GM12875 (cell line): ENCODE data around the gene ARHGAP19.
"Not testable (repeated sequence)": the region's sequence is repeated elsewhere in the genome, so short reads cannot be mapped to it uniquely, and the experiment has no call there.

Experiments used
- H3K4me3 ChIP-seq: one replicate; pipeline ENCODE4 v1.5.1; 2011; ENCODE audit warnings: low read depth, low read length, control low read depth
- TF ChIP-seq, protein P1 (sequence below): IDR thresholded peaks from 2 replicates; pipeline ENCODE4 v1.5.1; 2011; ENCODE audit warnings: low read depth, mild to moderate bottlenecking, control low read depth, inconsistent platforms, low read length, moderate library complexity, borderline replicate concordance; ENCODE audit not compliant: insufficient read depth

ARHGAP19 gene

DNA sequence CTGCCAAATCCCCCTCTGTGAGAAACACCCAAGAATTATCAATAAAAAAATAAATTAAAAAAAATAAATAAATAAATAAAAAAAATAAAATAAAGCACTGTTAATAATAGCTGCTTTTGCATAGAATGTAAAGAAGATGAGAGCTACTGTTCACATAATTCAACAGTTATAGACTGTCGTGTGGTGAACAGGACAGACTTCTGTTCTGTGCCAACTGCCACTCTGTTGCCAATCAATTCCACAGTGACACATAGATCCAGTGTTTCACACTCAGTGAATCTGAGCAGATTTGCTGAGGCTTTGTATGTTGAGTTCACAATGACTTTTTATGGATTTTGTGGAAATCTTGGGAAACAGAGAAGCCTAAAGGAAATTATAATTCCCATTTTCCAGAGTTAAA lies 14.9 kb downstream of the ARHGAP19 start:
- H3K4me3 ChIP-seq = no peak overlapping the region
- TF ChIP-seq, protein P1, sequence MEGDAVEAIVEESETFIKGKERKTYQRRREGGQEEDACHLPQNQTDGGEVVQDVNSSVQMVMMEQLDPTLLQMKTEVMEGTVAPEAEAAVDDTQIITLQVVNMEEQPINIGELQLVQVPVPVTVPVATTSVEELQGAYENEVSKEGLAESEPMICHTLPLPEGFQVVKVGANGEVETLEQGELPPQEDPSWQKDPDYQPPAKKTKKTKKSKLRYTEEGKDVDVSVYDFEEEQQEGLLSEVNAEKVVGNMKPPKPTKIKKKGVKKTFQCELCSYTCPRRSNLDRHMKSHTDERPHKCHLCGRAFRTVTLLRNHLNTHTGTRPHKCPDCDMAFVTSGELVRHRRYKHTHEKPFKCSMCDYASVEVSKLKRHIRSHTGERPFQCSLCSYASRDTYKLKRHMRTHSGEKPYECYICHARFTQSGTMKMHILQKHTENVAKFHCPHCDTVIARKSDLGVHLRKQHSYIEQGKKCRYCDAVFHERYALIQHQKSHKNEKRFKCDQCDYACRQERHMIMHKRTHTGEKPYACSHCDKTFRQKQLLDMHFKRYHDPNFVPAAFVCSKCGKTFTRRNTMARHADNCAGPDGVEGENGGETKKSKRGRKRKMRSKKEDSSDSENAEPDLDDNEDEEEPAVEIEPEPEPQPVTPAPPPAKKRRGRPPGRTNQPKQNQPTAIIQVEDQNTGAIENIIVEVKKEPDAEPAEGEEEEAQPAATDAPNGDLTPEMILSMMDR = no peak

DNA sequence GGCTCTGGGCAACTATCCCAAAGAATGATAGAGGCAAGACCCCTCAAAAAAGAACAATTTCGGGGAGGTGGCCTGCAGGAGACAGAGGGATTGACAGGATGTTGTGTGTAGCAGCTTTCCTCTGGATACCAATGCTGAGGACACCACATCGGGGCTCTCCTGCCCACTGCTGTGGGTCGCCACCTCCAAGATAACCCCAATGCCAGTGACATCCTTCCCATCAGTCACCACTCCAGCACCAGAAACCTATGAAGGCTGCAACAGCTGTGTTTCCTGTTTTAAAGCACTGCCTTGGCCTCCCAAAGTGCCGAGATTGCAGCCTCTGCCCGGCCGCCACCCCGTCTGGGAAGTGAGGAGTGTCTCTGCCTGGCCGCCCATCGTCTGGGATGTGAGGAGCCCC lies 17.6 kb downstream of the ARHGAP19 start:
- H3K4me3 ChIP-seq = no peak overlapping the region
- TF ChIP-seq, protein P1 = no peak

DNA sequence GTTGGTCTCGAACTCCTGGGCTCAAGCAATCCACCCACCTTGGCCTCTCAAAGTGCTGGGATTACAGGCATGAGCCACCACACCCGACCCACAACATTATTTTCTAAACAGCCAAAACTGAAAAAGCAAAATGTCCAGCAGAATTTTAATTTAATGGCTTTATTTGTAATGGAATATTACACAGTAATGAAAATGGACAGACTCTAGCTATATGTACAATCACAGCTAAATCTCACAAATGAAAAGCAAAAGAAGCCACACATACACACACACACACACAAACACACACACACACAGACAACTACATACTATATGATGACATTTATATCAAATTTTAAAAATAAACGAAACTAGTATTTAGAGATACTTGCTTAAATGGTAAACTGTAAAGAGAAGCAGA lies 18.7 kb downstream of the ARHGAP19 start:
- TF ChIP-seq, protein P1 = no peak
- H3K4me3 ChIP-seq = no peak overlapping the region

DNA sequence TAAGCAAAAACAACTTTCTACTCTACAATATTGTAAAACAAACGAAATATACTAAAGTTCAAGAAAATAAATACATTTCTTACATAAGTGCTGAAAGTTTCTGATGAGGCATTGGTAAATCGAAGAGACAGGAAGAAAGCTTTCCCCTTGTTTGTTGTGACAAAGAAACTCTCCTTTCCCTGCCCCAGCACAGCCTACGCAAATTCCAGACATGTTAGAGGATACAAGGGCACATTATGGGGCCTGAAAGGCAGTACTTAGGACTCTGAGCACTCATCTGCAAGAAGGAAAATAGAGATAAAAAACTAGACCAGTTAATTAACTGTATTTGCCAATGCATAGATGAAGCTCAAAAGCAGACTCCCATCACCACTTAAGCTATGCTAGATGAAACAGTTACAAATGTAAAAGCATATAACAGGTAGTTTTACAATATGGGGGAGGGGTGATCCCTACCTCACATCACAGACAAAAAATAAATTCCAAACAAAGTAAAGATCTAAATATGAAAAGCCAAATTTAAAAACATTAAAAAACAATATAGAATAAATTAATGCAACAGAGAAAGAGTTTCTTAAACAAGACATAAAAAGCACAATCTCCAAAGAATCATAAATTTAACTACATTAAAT lies 21.8 kb downstream of the ARHGAP19 start:
- TF ChIP-seq, protein P1 = no peak
- H3K4me3 ChIP-seq = no peak overlapping the region

DNA sequence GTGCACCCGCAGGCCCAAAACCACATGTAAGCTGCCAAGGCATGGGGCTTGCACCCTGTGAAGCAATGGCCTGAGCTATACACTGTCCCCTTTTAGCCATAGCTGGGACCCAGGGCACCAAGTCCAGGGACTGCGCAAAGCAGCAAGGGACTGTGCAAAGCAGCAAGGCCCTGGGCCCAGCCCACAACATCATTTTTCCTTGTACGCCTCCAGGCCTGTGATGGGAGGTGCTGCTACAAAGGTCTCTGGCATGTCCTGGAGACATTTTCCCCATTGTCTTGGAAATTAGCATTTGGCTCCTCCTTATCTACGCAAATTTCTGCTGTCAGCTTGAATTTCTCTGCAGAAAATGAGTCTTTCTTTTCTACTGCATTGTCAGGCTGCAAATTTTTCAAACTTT lies 24.8 kb downstream of the ARHGAP19 start:
- TF ChIP-seq, protein P1 = no peak
- H3K4me3 ChIP-seq = no peak overlapping the region

DNA sequence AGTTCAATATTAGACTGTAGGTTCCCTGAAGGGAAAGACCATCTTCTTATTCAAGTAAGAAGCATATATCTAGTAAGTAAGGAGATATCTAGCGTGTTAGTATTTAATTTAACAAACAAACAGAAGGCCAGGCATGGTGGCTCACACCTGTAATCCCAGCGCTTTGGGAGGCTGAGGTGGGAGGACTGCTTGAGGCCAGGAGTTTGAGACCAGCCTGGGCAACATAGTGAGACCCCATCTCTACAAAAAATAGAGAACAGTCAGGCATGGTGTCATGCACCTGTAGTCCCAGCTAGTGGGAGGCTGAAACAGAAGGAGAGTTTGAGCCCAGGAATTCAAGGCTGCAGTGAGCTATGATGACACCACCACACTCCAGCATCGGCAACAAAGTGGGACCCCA lies 27.3 kb downstream of the ARHGAP19 start:
- H3K4me3 ChIP-seq = not testable (repeated sequence)

DNA sequence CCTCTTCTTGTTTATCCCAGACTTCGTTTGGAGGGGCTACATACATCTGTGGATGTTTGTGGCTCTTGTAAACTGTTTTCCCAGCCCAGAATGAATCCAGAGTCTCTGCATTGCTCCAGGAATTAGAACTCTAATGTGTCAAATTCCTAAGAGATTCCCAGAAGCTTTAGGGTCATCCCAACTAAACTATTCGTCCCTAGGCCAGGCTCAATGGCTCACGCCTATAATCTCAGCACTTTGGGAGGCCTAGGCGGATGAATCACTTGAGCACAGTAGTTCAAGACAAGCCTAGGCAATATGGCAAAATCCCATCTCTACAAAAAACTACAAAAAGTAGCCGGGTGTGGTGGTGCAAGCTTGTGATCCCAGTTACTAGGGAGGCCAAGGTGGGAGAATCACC lies 28.5 kb downstream of the ARHGAP19 start:
- no peak overlapping the region for H3K4me3 ChIP-seq
- TF ChIP-seq, protein P1 = no peak

DNA sequence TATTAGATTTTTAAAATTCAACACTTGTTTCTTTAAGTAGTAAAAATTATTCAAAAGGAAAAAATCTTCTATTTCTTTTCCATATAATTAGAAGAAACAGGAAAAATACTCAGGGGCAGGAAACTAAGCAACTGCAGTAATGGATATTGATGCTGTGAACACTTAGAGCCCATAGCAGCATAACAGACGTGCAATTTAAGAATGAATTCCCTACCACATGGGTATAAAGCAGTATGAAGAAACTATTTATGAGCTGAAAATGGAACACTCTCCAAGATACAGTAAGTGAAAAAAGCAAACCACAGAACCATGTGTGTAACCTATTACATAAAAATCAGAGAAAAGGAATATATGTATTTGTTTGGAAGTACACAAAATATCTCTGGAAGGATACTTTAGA lies 30.8 kb downstream of the ARHGAP19 start:
- TF ChIP-seq, protein P1 = no peak
- H3K4me3 ChIP-seq = no peak overlapping the region
